Fibroblast of villous mesenchyme (primary cell): ENCODE results near the gene CBFB. TPM values are rescaled to one million over a fixed set of nuclear protein-coding genes. Genes with fewer than 3 reads are reported as not detected.

ENCODE experiments used
- DNase-seq: peaks from one replicate; pipeline ENCODE4 v3.0.0-alpha.2; 2010; ENCODE audit warnings: low read depth
- H3K4me3 ChIP-seq: 2 replicates; pipeline ENCODE4 v1.5.1; 2011; ENCODE audit warnings: low read depth, mild to moderate bottlenecking, low read length
- CTCF ChIP-seq: IDR thresholded peaks from 2 replicates; pipeline ENCODE4 v1.5.1; 2012; ENCODE audit warnings: low read depth, mild to moderate bottlenecking, low read length; ENCODE audit not compliant: insufficient read depth
- total RNA-seq: library from RNA; depleted of rRNA; stranded (reverse); fragments of >200 nt; gene quantifications from 2 replicates; pipeline ENCODE4 v1.2.3, GENCODE V29; 2012

The CBFB gene
- total RNA-seq, 1 donor = 91.5 TPM

GRCh38 chr16:67029254-67030096 lies 526 bp downstream of the CBFB start:
- DNase-seq = peak; percentile 71
- no peak for TF ChIP-seq CTCF
- H3K4me3 ChIP-seq = peak overlapping the region; percentile 80

GRCh38 chr16:67030221-67030962 lies 1.4 kb downstream of the CBFB start:
- H3K4me3 ChIP-seq = peak overlapping the region; percentile 80
- DNase-seq = no peak
- no peak for TF ChIP-seq CTCF

GRCh38 chr16:67034487-67034886 lies 5.5 kb downstream of the CBFB start:
- DNase-seq = peak; percentile 71
- TF ChIP-seq CTCF = no peak
- H3K4me3 ChIP-seq = no peak overlapping the region

GRCh38 chr16:67035364-67035763 lies 6.4 kb downstream of the CBFB start:
- TF ChIP-seq CTCF = no peak
- no peak overlapping the region for H3K4me3 ChIP-seq
- DNase-seq = no peak

GRCh38 chr16:67036323-67036741 lies 7.4 kb downstream of the CBFB start:
- H3K4me3 ChIP-seq = no peak overlapping the region
- peak; percentile 26 for DNase-seq
- no peak for TF ChIP-seq CTCF

- no peak overlapping the region for H3K4me3 ChIP-seq
- DNase-seq = peak; percentile 34
- no peak for TF ChIP-seq CTCF
Measured at GRCh38 chr16:67039260-67040020, 10.5 kb downstream of the CBFB start.
